Measurements from ENCODE around the gene HPSE2. TPM values are rescaled to one million over a fixed set of nuclear protein-coding genes. Genes with fewer than 3 reads are reported as not detected.

The HPSE2 gene
- total and polyA plus RNA-seq, 2 experiments from 2014 or later, result 0.10 to 0.24 TPM

DNA sequence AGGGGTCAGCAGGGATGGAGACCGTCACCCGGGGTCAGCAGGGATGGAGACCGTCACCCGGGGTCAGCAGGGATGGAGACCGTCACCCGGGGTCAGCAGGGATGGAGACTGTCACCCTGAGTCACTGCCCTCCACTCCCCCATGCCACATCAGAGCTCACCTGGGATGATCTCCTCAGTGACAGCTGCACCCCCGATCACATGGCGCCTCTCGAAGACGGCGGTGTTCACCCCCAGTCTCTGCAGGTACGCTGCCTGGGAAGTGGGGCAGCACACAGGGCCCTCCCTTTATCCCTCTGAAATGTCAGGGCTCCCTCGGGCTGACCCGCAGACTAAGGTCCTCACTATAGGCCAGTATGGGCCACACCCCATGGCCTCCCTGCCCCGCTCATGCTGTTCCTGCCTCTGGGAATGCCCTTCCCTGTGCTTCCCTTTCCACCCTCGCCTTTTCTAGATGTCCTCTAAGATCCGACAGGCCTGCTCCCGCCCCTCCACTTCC, 827.9 kb downstream of the HPSE2 start:
- Histone ChIP-seq H3F3A (replicated peaks; ENCODE audit: low read depth) (no peaks in the 10 kb centered on the region), H3K4me1 (ENCODE audit: insufficient read depth) (no peaks in the 10 kb centered on the region), H3K27me3 (ENCODE audit: insufficient read depth) (no peaks in the 10 kb centered on the region), H4K20me1 (replicated peaks; ENCODE audit: insufficient read depth) (no peaks in the 10 kb centered on the region), H3K4me3 (no peak overlapping the region), H3K36me3 (ENCODE audit: insufficient read depth) (no peaks in the 10 kb centered on the region), H3K27ac (ENCODE audit: low read depth) (no peak overlapping the region), H3K4me2 (no peak overlapping the region), H3K79me2 (replicated peaks; ENCODE audit: insufficient read depth) (no peaks in the 10 kb centered on the region), H3K9me2 (ENCODE audit: insufficient read depth) (peaks cover 8% of the 10 kb centered on the region; the same call in 1 of the 2 replicates), H2AFZ (no peak overlapping the region)
- no peak for ATAC-seq
- H3K9me3 Mint-ChIP-seq, result no peaks in the 10 kb centered on the region
- H3K27ac Mint-ChIP-seq, result no peak overlapping the region
- DNase-seq (ENCODE audit: low spot score), result no peak
- peaks cover 4% of the 10 kb centered on the region for H3K27me3 Mint-ChIP-seq (ENCODE audit: insufficient read depth, low read depth, poor library complexity)
- H3K36me3 Mint-ChIP-seq (ENCODE audit: low read depth), result no peaks in the 10 kb centered on the region; the same call in 2 of the 3 replicates
- H3K4me1 Mint-ChIP-seq, result peaks cover 8% of the 10 kb centered on the region
- no peak overlapping the region for H3K4me3 Mint-ChIP-seq
- TF ChIP-seq ETS1 (IDR thresholded peaks at IDR 0.05) (no peak), CTCF (conservative IDR thresholded peaks at IDR 0.05; ENCODE audit: low read depth in 2 of 2) (no peak), NANOG (IDR thresholded peaks at IDR 0.05; ENCODE audit: borderline replicate concordance) (no peak), JUNB (IDR thresholded peaks at IDR 0.05; ENCODE audit: unreplicated experiment) (no peak), CREB1 (CRISPR knock-in tag; IDR thresholded peaks at IDR 0.05; ENCODE audit: low read depth) (no peak)
- TF ChIP-seq, protein P1, sequence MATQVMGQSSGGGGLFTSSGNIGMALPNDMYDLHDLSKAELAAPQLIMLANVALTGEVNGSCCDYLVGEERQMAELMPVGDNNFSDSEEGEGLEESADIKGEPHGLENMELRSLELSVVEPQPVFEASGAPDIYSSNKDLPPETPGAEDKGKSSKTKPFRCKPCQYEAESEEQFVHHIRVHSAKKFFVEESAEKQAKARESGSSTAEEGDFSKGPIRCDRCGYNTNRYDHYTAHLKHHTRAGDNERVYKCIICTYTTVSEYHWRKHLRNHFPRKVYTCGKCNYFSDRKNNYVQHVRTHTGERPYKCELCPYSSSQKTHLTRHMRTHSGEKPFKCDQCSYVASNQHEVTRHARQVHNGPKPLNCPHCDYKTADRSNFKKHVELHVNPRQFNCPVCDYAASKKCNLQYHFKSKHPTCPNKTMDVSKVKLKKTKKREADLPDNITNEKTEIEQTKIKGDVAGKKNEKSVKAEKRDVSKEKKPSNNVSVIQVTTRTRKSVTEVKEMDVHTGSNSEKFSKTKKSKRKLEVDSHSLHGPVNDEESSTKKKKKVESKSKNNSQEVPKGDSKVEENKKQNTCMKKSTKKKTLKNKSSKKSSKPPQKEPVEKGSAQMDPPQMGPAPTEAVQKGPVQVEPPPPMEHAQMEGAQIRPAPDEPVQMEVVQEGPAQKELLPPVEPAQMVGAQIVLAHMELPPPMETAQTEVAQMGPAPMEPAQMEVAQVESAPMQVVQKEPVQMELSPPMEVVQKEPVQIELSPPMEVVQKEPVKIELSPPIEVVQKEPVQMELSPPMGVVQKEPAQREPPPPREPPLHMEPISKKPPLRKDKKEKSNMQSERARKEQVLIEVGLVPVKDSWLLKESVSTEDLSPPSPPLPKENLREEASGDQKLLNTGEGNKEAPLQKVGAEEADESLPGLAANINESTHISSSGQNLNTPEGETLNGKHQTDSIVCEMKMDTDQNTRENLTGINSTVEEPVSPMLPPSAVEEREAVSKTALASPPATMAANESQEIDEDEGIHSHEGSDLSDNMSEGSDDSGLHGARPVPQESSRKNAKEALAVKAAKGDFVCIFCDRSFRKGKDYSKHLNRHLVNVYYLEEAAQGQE (IDR thresholded peaks at IDR 0.05; ENCODE audit: unreplicated experiment), result no peak

Small RNA genes lying within 50 kb of the gene (microRNA-seq; reads per million reads assigned to microRNA genes)
- gene MIR4685 (not detected), gene MIR6507 (not detected)

Small RNA genes lying within 50 kb of the gene (small RNA-seq; reads per million reads assigned to genes)
- gene MIR4685 (ENCODE audit: low replicate concordance), result not detected
- not detected for gene MIR6507 (ENCODE audit: low replicate concordance)

Other genes with a start within 250 kb of the HPSE2 start
- gene CNNM1, start 93.5 kb upstream of the HPSE2 start, total RNA-seq (2014; rRNA removed; shearing (Covaris generic)), result 0.74 and 0.90 TPM in 2 replicates
- 0.37 and 0.52 TPM in 2 replicates for gene CNNM1, start 93.5 kb upstream of the HPSE2 start, polyA plus RNA-seq (2016; fragmentation: Nextera tagmentation; extraction: Ambion mirVana)
- 29.4 and 36.8 TPM in 2 replicates for gene GOT1, start 194.8 kb upstream of the HPSE2 start, total RNA-seq (2014; rRNA removed; shearing (Covaris generic))
- gene GOT1, start 194.8 kb upstream of the HPSE2 start, polyA plus RNA-seq (2016; fragmentation: Nextera tagmentation; extraction: Ambion mirVana), result 31.8 and 37.7 TPM in 2 replicates

Measured in GM23338 (cell line).